Esophagus muscularis mucosa (tissue), 4 donors: Measurements from ENCODE around the gene AK8. TPM values are rescaled to one million over a fixed set of nuclear protein-coding genes. Genes with fewer than 3 reads are reported as not detected.

Experiments
- DNase-seq: peaks from one replicate; pipeline ENCODE4 v3.0.0-alpha.2; 2017; ENCODE audit errors: extremely low spot score
- H3K27ac ChIP-seq, 4 donors: fragments of 200-600 bp; sonication (generic); replicated peaks in 1 of 4; 1 replicate in 3 of 4; 2 replicates in 1 of 4; pipeline ENCODE4 v1.5.1; 2016 to 2019; ENCODE audit warnings: mild to moderate bottlenecking in 1 of 4
- H3K27me3 ChIP-seq, 4 donors: fragments of 200-600 bp; sonication (generic); one replicate each; pipeline versions ENCODE4 v1.5.1 to v1.6.0; 2016 to 2019
- H3K36me3 ChIP-seq, 4 donors: fragments of 200-600 bp; sonication (generic); one replicate each; pipeline ENCODE4 v1.5.1; 2016 to 2019
- H3K4me1 ChIP-seq, 4 donors: fragments of 200-600 bp; sonication (generic); one replicate each; pipeline ENCODE4 v1.5.1; 2016 to 2019
- H3K4me3 ChIP-seq, 4 donors: fragments of 200-600 bp; sonication (generic); 1 replicate in 2 of 4; 2 replicates in 2 of 4; pipeline ENCODE4 v1.5.1; 2016 to 2019; ENCODE audit warnings: mild to moderate bottlenecking in 4 of 4, moderate library complexity in 1 of 4
- H3K9me3 ChIP-seq, 4 donors: fragments of 200-600 bp; sonication (generic); 1 replicate in 3 of 4; 2 replicates in 1 of 4; pipeline ENCODE4 v1.5.1; 2016 to 2019
- CTCF ChIP-seq, 3 experiments: fragments of 200-600 bp in 2 of 3; fragments of 450-650 bp in 1 of 3; sonication (generic) in 2 of 3; IDR thresholded peaks; one replicate each; pipeline ENCODE4 v1.5.1; 2017 to 2019; ENCODE audit warnings: antibody characterized with exemption in 3 of 3, mild to moderate bottlenecking in 2 of 3, moderate library complexity in 1 of 3
- EP300 ChIP-seq: sonication (generic); formaldehyde crosslinking; IDR thresholded peaks from one replicate; pipeline ENCODE4 v1.6.1; 2017; ENCODE audit warnings: antibody characterized with exemption
- POLR2A ChIP-seq: fragments of 450-650 bp; IDR thresholded peaks from one replicate; pipeline ENCODE4 v1.6.1; 2017; ENCODE audit warnings: antibody characterized with exemption, moderate library complexity, mild to moderate bottlenecking, low read depth
- POLR2AphosphoS5 ChIP-seq, 2 donors: sonication (generic); formaldehyde crosslinking; IDR thresholded peaks; one replicate each; pipeline ENCODE4 v1.6.1; 2017; ENCODE audit warnings: antibody characterized with exemption in 2 of 2
- WGBS: methylation state at CpG from one replicate; pipeline ENCODE4 v1.1.5; 2018; 5-methylcytosine and 5-hydroxymethylcytosine counted together
- intact Hi-C: fragments of 100-400 bp; cut with DNase I; formaldehyde crosslinking; loops from one replicate; pipeline ENCODE4 v1.15.1; 2023
- total RNA-seq, 4 donors: library from RNA; depleted of rRNA; stranded (reverse); fragments of >200 nt; gene quantifications; one replicate each; pipeline versions ENCODE4 v1.1.0 to v1.2.1, GENCODE V29; 2016

AK8 gene
- total RNA-seq, 4 donors from 2014 or later = 0.39 to 1.5 (median 0.90) TPM

GRCh38 chr9:132728497-132728896 is 149.6 kb downstream of the AK8 start:
- DNase-seq = no peak
- no peaks in the 10 kb centered on the region for H3K36me3 ChIP-seq
- intact Hi-C loops = no loop called here
- H3K27ac ChIP-seq = no peak overlapping the region
- H3K4me1 ChIP-seq = peaks cover 0 to 11% (median 4%) of the 10 kb centered on the region in 4 donors
- TF ChIP-seq EP300 (no peak), CTCF (IDR thresholded peaks at IDR 0.05) (no peak), POLR2A (no peak), POLR2AphosphoS5 (IDR thresholded peaks at IDR 0.05) (no peak)
- H3K27me3 ChIP-seq = peaks cover 0 to 17% (median 0%) of the 10 kb centered on the region in 4 donors
- 60% methylated on average over 2 of the region's 2 CpGs for WGBS
- no peaks in the 10 kb centered on the region for H3K9me3 ChIP-seq
- no peak overlapping the region for H3K4me3 ChIP-seq

DNA sequence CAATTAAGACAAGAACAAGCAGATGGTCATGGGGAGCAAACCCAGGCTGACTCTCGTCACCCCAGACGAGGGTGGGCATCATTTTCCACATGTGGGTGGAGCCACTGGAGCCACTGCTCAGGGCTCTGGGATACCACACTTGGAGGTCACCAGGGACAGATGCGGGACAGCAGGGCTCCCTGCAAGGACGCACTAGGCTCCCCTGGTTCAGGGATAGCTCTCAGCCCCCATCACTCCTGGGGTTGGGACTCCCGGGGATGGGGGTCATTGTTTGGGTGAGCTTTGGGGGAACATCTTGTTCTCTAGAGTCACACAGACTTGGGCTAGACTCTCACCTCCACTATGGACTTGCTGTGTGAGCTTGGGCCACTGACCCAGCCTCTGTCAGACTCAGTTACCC is 150.0 kb downstream of the AK8 start:
- Histone ChIP-seq H3K36me3 (no peaks in the 10 kb centered on the region), H3K9me3 (no peaks in the 10 kb centered on the region), H3K27ac (no peak overlapping the region), H3K27me3 (peaks cover 0 to 13% (median 0%) of the 10 kb centered on the region in 4 donors), H3K4me3 (no peak overlapping the region), H3K4me1 (peaks cover 0 to 11% (median 4%) of the 10 kb centered on the region in 4 donors)
- WGBS = 93% methylated on average over 3 of the region's 5 CpGs
- TF ChIP-seq EP300 = no peak
- TF ChIP-seq POLR2AphosphoS5 (IDR thresholded peaks at IDR 0.05) = no peak
- no peak for TF ChIP-seq CTCF (IDR thresholded peaks at IDR 0.05)
- TF ChIP-seq POLR2A = no peak
- DNase-seq = no peak
- intact Hi-C loops = no loop called here

GRCh38 chr9:132726576-132727130 is 151.4 kb downstream of the AK8 start:
- intact Hi-C loops = no loop called here
- Histone ChIP-seq H3K36me3 (no peaks in the 10 kb centered on the region), H3K4me1 (peaks cover 0 to 11% (median 4%) of the 10 kb centered on the region in 4 donors), H3K4me3 (no peak overlapping the region), H3K27ac (no peak overlapping the region), H3K9me3 (no peaks in the 10 kb centered on the region), H3K27me3 (peaks cover 0 to 20% (median 0%) of the 10 kb centered on the region in 4 donors)
- TF ChIP-seq CTCF (IDR thresholded peaks at IDR 0.05) = no peak
- TF ChIP-seq POLR2A = no peak
- no peak for TF ChIP-seq EP300
- no peak for TF ChIP-seq POLR2AphosphoS5 (IDR thresholded peaks at IDR 0.05)
- no peak for DNase-seq
- WGBS = 80% methylated on average over 8 of the region's 8 CpGs

- Histone ChIP-seq H3K4me3 (no peak overlapping the region), H3K27ac (no peak overlapping the region), H3K27me3 (peaks cover 0 to 22% (median 0%) of the 10 kb centered on the region in 4 donors), H3K9me3 (no peaks in the 10 kb centered on the region), H3K4me1 (peaks cover 0 to 11% (median 4%) of the 10 kb centered on the region in 4 donors), H3K36me3 (no peaks in the 10 kb centered on the region)
- TF ChIP-seq EP300 = no peak
- no peak for TF ChIP-seq POLR2A
- no peak for TF ChIP-seq CTCF (IDR thresholded peaks at IDR 0.05)
- no peak for TF ChIP-seq POLR2AphosphoS5 (IDR thresholded peaks at IDR 0.05)
- WGBS = 98% methylated on average over 7 of the region's 13 CpGs
- intact Hi-C loops = no loop called here
- DNase-seq = no peak
These were observed 152.8 kb downstream of the AK8 start for GRCh38 chr9:132725306-132725705.

- DNase-seq = no peak
- no peak overlapping the region for H3K27ac ChIP-seq
- peaks cover 0 to 28% (median 0%) of the 10 kb centered on the region in 4 donors for H3K27me3 ChIP-seq
- 100% methylated on average over 2 of the region's 4 CpGs for WGBS
- no peaks in the 10 kb centered on the region for H3K9me3 ChIP-seq
- intact Hi-C loops = no loop called here
- no peak overlapping the region for H3K4me3 ChIP-seq
- no peaks in the 10 kb centered on the region for H3K36me3 ChIP-seq
- peaks cover 0 to 2% (median under 1%) of the 10 kb centered on the region in 4 donors for H3K4me1 ChIP-seq
- TF ChIP-seq POLR2AphosphoS5 (IDR thresholded peaks at IDR 0.05) (no peak), CTCF (IDR thresholded peaks at IDR 0.05) (no peak), EP300 (no peak), POLR2A (no peak)
These were observed 154.3 kb downstream of the AK8 start for GRCh38 chr9:132723809-132724208.
